ENCODE results near the gene ERMARD. TPM values are rescaled to one million over a fixed set of nuclear protein-coding genes. Genes with fewer than 3 reads are reported as not detected.

Gene ERMARD
- total RNA-seq (10 to 100 TPM in 5 of 6 donors, 1 to 10 TPM in 1; 9.1 to 16.7 (median 13.7) TPM), polyA plus RNA-seq (10 to 100 TPM; 50.7 to 62.4 TPM)

DNA sequence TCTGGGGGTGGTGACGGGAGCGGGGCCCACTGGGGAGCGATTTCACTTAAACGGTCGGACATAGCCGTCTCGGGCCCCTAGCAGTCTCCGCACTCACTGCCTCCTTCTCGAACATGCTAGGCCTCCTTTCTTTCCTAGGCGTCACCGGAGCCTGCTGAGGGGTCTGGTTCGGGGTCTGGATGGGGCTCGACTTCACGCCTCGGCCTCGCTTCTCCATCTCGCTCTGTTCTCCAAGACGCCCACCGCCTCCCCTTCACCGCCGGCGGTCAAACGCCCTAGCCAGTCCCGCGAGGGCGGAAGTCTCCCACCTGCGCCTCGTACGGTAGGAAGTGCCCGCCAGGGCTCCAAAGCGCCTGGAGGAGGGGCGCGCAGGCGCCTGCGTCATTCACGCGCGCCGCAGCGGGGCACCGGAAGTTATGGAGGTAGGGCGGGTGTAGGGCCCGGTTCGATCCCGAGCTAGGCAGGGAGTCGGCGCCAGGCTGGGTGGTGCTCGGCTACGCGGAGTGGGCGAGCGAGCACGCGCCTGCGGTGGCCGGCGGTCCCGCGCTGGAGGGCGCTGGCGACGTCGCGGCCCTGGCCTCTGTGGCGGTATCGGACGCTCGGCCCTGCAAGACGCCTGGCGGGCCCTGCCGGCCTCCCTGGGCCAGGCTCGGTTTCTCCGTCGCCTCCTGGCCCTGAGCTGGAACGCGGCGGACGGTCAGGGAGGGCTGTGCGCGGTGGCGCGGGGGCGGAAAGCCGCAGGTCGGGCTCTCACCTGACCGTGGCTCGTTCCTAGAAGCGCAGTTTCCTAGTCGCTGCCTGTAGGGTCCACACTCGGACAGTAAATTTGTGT, at the start of gene ERMARD, which contains the start of gene DYNLT2:
ERMARD (plus strand) TSS at position 381 of the 832 bp plus-strand sequence; CDS start at position 417, 36 bp downstream.
DYNLT2 (minus strand) TSS at position 331 of the 832 bp plus-strand sequence; CDS start at position 217, 114 bp downstream.
- intact Hi-C loops (cut with DNase I): no loop called here

DNA sequence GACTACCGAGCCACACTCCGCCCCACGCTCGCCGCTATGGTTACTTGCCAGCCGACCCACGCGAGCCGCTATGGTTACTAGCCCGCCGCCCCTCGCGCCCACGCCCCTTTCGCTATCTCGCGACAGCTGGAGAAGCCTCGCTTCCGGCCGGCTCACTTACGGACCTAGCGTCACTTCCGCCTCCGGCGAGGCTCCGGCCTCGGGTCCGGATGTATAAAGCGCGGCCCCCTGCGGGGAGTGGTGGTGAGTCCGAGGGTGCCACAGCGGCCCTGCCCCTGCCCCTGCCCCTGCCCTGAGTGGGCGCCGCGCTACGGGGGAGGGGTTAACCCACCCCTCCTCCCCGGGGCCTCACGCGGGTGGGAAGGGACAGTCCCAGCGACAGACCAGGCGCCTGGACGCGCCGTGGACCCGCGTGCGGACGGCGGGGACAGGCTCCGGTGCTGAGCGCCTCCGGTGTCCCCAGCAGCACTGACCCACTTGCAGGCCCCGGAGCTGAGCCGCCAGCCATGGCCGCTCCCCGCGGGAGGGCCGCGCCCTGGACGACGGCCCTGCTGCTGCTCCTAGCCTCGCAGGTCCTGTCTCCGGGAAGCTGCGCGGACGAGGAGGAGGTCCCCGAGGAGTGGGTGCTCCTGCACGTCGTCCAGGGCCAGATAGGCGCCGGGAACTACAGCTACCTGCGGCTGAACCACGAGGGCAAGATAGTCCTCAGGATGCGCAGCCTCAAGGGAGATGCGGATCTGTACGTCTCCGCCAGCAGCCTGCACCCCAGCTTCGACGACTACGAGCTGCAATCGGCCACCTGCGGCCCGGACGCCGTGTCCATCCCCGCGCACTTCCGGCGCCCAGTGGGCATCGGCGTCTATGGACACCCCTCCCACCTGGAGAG, 49.2 kb upstream of the ERMARD start, which contains the start of the genes C6orf120 and WDR27:
C6orf120 (plus strand) TSS at position 173 of the 886 bp plus-strand sequence; CDS start at position 507, 334 bp downstream.
WDR27 (minus strand) TSS at position 76 of the 886 bp plus-strand sequence. CDS start 13,024 bp downstream, outside the sequence.
- Histone ChIP-seq H3K27me3 (no peaks in the 10 kb centered on the region), H3K27ac (peak within 1 kb of the TSS; percentile 93 to 97 (median 96)), H3K4me1 (peaks cover 14 to 26% (median 24%) of the 10 kb centered on the region in 3 donors), H3K4me3 (peak within 1 kb of the TSS; percentile 76 to 98 (median 88)), H3K36me3 (peaks cover 0 to 7% (median 0%) of the 10 kb centered on the region in 3 donors), H3K9me3 (no peaks in the 10 kb centered on the region)
- 0 to 1% methylated on average over 80 to 92 of the region's 92 CpGs for WGBS, 2 donors
- ATAC-seq (peak; percentile 95 to 98 (median 96)), FAIRE-seq (no peak), DNase-seq (peak; percentile 93 to 98 (median 96))
- intact Hi-C loops (cut with DNase I): no loop called here
- TF ChIP-seq, protein P1, sequence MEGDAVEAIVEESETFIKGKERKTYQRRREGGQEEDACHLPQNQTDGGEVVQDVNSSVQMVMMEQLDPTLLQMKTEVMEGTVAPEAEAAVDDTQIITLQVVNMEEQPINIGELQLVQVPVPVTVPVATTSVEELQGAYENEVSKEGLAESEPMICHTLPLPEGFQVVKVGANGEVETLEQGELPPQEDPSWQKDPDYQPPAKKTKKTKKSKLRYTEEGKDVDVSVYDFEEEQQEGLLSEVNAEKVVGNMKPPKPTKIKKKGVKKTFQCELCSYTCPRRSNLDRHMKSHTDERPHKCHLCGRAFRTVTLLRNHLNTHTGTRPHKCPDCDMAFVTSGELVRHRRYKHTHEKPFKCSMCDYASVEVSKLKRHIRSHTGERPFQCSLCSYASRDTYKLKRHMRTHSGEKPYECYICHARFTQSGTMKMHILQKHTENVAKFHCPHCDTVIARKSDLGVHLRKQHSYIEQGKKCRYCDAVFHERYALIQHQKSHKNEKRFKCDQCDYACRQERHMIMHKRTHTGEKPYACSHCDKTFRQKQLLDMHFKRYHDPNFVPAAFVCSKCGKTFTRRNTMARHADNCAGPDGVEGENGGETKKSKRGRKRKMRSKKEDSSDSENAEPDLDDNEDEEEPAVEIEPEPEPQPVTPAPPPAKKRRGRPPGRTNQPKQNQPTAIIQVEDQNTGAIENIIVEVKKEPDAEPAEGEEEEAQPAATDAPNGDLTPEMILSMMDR (IDR thresholded peaks at IDR 0.05): no peak

More for the DNA sequence above, at the start of gene ERMARD, which contains the start of gene DYNLT2:
- peak within 1 kb of the TSS; percentile 86 to 97 (median 94) for H3K27ac ChIP-seq
- ATAC-seq (peak; percentile 98 to 100 (median 99)), FAIRE-seq (no peak), DNase-seq (peak; percentile 92 to 98 (median 95))
- TF ChIP-seq, protein P1 (IDR thresholded peaks at IDR 0.05): peak in 3 of 4 donors; percentile 13 to 24 (median 21)
- H3K36me3 ChIP-seq: no peaks in the 10 kb centered on the region
- no peaks in the 10 kb centered on the region for H3K9me3 ChIP-seq
- no peaks in the 10 kb centered on the region for H3K27me3 ChIP-seq
- H3K4me3 ChIP-seq: peak within 1 kb of the TSS; percentile 21 to 93 (median 80)
- peaks cover 0 to 15% (median 14%) of the 10 kb centered on the region in 3 donors for H3K4me1 ChIP-seq
- WGBS, 2 donors: 0 to 1% methylated on average over 77 to 90 of the region's 90 CpGs

DNA sequence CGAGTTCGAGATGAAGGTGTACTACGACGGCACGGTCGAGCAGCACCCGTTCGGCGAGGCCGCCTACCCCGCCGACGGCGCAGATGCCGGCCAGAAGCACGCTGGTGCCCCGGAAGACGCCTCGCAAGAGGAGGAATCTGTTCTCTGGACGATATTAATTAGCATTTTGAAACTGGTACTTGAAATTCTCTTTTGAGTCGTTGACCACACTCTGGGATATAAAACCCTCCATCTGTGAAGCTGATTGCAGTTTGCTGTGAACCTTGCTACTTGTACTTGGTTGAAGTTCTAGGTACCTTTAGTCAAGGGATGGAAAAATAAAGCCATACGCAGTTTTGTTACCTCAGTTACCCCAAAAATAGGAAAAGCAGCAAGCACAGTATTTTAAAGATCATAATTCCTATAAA, 48.6 kb upstream of the ERMARD start:
- no peak for FAIRE-seq

DNA sequence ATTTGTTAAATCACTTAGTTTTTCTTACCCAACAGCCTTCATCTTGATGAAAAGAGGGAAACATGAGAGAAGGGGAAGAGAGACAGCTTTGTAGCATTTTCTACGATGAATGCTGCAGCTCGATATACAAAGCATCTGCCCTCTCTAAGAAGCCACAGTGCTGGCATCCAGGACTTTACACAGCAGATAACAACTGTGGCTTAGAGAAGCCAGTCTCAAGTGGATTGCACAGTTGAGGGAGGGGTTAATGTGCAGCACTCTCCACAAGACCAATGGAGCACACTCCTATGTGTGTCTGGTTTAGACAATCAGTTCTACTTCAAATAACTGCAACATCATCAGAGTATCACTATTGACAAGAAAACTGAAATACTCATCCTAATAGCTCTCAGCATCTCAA, 43.6 kb upstream of the ERMARD start:
- Histone ChIP-seq H3K27me3 (no peaks in the 10 kb centered on the region), H3K9me3 (no peaks in the 10 kb centered on the region), H3K4me1 (peaks cover 8 to 22% (median 19%) of the 10 kb centered on the region in 3 donors), H3K36me3 (peaks cover 0 to 25% (median 11%) of the 10 kb centered on the region in 3 donors), H3K27ac (no peak overlapping the region), H3K4me3 (no peak overlapping the region)
- intact Hi-C loops (cut with DNase I): no loop called here
- TF ChIP-seq, protein P1 (IDR thresholded peaks at IDR 0.05): no peak
- DNase-seq (no peak), ATAC-seq (no peak), FAIRE-seq (no peak)
- 89 to 92% methylated on average over 2 of the region's 2 CpGs for WGBS, 2 donors

More for the DNA sequence above, 48.6 kb upstream of the ERMARD start:
- TF ChIP-seq, protein P1 (IDR thresholded peaks at IDR 0.05): no peak
- peak overlapping the region; percentile 93 to 97 (median 96) for H3K27ac ChIP-seq
- H3K27me3 ChIP-seq: no peaks in the 10 kb centered on the region
- no peaks in the 10 kb centered on the region for H3K9me3 ChIP-seq
- DNase-seq (no peak), ATAC-seq (peak in 1 of 4 donors; percentile 30)
- 2 to 3% methylated on average over 22 of the region's 22 CpGs for WGBS, 2 donors
- peaks cover 0 to 7% (median 0%) of the 10 kb centered on the region in 3 donors for H3K36me3 ChIP-seq
- H3K4me3 ChIP-seq: peak overlapping the region; percentile 76 to 98 (median 88)
- intact Hi-C loops (cut with DNase I): no loop called here
- H3K4me1 ChIP-seq: peaks cover 14 to 26% (median 24%) of the 10 kb centered on the region in 3 donors
